ENCODE data around the gene MRPL57.
"Not testable (repeated sequence)": the region's sequence is repeated elsewhere in the genome, so short reads cannot be mapped to it uniquely, and the experiment has no call there.

Gene MRPL57

DNA sequence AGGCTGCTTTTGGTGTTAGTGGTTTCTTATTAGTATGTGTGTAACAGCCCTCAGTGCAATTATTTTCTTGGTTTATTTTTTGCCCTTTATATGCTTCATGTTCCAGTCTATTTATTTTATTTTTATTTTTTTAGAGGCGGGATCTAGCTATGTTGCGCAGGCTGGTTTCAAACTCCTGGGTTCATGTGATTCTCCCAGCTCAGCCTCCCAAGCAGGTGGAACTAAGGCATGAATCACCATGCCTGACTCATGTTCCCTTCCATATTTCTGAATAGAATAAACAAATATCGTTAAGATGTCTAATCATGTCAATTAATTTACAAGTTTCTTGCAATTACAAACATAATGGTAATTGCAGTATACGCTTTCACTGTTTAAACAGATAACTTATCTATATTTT lies 11.8 kb upstream of the MRPL57 start:
- Mint-ChIP-seq H3K9me3 (no peaks in the 10 kb centered on the region), H3K27me3 (ENCODE audit: low read depth) (no peaks in the 10 kb centered on the region), H3K27ac (no peak overlapping the region)

GRCh38 chr13:21165606-21166005 lies 10.9 kb upstream of the MRPL57 start:
- H3K27me3 Mint-ChIP-seq (ENCODE audit: low read depth); H3K4me3 Mint-ChIP-seq; H3K27ac Mint-ChIP-seq; H3K4me1 Mint-ChIP-seq (ENCODE audit: low read depth); H3K9me3 Mint-ChIP-seq; H3K36me3 Mint-ChIP-seq (ENCODE audit: low read depth): not testable (repeated sequence)

More for the DNA sequence above, 11.8 kb upstream of the MRPL57 start:
- no peak overlapping the region for H3K4me3 Mint-ChIP-seq
- H3K36me3 Mint-ChIP-seq (ENCODE audit: low read depth) = peaks cover 13% of the 10 kb centered on the region
- no peaks in the 10 kb centered on the region for H3K4me1 Mint-ChIP-seq (ENCODE audit: low read depth)

DNA sequence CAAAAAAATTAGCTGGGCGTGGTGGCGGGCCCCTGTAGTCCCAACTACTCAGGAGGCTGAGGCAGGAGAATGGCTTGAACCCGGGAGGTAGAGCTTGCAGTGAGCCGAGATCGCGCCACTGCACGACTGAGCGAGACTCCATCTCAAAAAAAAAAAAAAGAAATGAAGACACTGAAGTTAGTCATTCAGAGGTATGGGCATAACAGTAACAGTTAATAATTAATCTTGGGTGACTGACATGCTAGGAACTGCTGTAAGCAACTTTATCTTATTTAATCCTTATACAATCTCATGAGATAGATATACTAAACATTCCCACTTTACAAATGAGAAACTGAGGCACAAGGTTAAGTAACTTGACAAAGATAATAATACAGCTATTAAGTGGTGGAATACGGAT lies 5.0 kb upstream of the MRPL57 start:
- H3K36me3 Mint-ChIP-seq (ENCODE audit: low read depth) = peaks cover 12% of the 10 kb centered on the region
- peaks cover 12% of the 10 kb centered on the region for H3K4me1 Mint-ChIP-seq (ENCODE audit: low read depth)
- H3K27me3 Mint-ChIP-seq (ENCODE audit: low read depth) = no peaks in the 10 kb centered on the region
- H3K27ac Mint-ChIP-seq = no peak overlapping the region
- H3K4me3 Mint-ChIP-seq = no peak overlapping the region
- no peaks in the 10 kb centered on the region for H3K9me3 Mint-ChIP-seq

DNA sequence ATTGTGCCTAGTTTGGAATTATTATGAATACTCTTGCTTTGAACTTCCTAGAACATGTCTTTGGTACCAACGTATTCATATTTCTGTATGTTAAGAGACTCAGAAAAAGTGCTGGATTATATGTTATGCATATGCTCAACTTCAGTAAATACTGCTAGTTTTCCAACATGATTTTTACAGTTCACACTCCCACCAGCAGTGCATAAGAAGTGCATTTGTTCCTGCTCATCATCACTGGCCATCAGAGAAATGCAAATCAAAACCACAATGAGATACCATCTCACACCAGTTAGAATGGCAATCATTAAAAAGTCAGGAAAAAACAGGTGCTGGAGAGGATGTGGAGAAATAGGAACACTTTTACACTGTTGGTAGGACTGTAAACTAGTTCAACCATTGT lies 2.7 kb upstream of the MRPL57 start:
- H3K9me3 Mint-ChIP-seq; H3K4me3 Mint-ChIP-seq; H3K36me3 Mint-ChIP-seq (ENCODE audit: low read depth); H3K27ac Mint-ChIP-seq; H3K27me3 Mint-ChIP-seq (ENCODE audit: low read depth): not testable (repeated sequence)
- H3K4me1 Mint-ChIP-seq (ENCODE audit: low read depth) = peaks cover 19% of the 10 kb centered on the region

DNA sequence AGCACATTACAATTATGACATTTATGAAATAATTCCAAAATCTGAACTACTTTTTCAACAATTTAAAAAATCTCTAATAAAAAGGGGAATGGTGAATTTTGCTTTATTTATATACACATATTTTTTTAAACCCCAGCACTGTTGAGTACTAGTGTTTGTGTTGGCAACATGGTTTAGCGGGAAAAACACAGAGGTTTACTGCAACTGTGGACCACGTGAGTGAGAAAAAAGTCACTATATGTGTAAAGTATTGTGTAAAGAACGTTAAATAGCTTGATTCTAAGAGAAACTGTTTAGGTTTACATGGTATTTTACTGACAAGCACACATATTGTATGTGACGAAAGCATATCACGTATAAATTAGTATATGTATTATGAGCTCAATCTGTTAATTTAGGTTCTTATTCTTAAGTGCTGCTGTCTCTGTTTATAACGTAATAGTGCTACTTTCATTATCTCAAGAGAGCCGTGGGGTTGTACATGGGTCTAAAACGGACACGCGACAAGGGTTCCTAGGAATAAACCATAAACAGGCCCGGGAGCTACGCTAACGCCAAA lies 723 bp upstream of the MRPL57 start:
- no peaks in the 10 kb centered on the region for H3K9me3 Mint-ChIP-seq
- peaks cover 5% of the 10 kb centered on the region for H3K36me3 Mint-ChIP-seq (ENCODE audit: low read depth)
- peak overlapping the region; percentile 97 for H3K4me3 Mint-ChIP-seq
- H3K27ac Mint-ChIP-seq = peak overlapping the region; percentile 93
- H3K27me3 Mint-ChIP-seq (ENCODE audit: low read depth) = no peaks in the 10 kb centered on the region
- H3K4me1 Mint-ChIP-seq (ENCODE audit: low read depth) = peaks cover 19% of the 10 kb centered on the region

GRCh38 chr13:21176982-21177284 lies 475 bp downstream of the MRPL57 start:
- H3K36me3 Mint-ChIP-seq (ENCODE audit: low read depth) = peaks cover 5% of the 10 kb centered on the region
- H3K27ac Mint-ChIP-seq = peak overlapping the region; percentile 93
- no peaks in the 10 kb centered on the region for H3K9me3 Mint-ChIP-seq

DNA sequence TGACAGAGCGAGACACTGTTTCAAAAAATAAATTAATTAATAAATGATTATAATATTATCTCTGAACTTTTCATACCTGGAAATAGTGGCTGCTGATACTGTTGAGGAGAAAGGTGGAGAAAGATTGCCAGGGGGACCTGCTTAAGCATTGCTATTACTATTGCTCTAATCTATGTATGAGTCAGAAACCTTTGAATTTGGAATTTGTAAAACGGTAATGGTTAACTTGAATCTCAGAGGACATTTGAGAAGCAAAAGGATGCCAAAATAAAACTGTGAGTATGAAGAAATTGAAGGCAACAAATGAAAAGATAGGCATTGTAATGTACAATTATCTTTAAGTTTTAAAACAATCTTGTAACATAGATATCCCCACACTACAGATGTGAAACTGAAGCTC lies 5.2 kb downstream of the MRPL57 start:
- Mint-ChIP-seq H3K9me3 (no peaks in the 10 kb centered on the region), H3K4me3 (no peak overlapping the region), H3K27me3 (ENCODE audit: low read depth) (no peaks in the 10 kb centered on the region), H3K27ac (no peak overlapping the region), H3K4me1 (ENCODE audit: low read depth) (peaks cover 7% of the 10 kb centered on the region), H3K36me3 (ENCODE audit: low read depth) (peaks cover 2% of the 10 kb centered on the region)

More at GRCh38 chr13:21176982-21177284, 475 bp downstream of the MRPL57 start:
- Mint-ChIP-seq H3K4me1 (ENCODE audit: low read depth) (peaks cover 19% of the 10 kb centered on the region), H3K27me3 (ENCODE audit: low read depth) (no peaks in the 10 kb centered on the region), H3K4me3 (peak overlapping the region; percentile 97)

DNA sequence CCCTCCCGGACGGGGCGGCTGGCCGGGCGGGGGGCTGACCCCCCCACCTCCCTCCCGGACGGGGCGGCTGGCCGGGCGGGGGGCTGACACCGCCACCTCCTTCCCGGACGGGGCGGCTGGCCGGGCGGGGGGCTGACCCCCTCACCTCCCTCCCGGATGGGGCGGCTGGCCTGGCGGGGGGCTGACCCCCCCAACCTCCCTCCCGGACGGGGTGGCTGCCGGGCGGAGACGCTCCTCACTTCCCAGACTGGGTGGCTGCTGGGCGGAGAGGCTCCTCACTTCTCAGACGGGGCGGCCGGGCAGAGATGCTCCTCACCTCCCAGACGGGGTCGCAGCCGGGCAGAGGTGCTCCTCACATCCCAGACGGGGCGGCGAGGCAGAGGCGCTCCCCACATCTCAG lies 10.0 kb downstream of the MRPL57 start:
- H3K27me3 Mint-ChIP-seq (ENCODE audit: low read depth); H3K4me1 Mint-ChIP-seq (ENCODE audit: low read depth); H3K4me3 Mint-ChIP-seq; H3K36me3 Mint-ChIP-seq (ENCODE audit: low read depth); H3K27ac Mint-ChIP-seq; H3K9me3 Mint-ChIP-seq: not testable (repeated sequence)

GRCh38 chr13:21194756-21195155 lies 18.3 kb downstream of the MRPL57 start:
- peaks cover 17% of the 10 kb centered on the region for H3K27me3 Mint-ChIP-seq (ENCODE audit: low read depth)
- H3K4me1 Mint-ChIP-seq (ENCODE audit: low read depth); H3K4me3 Mint-ChIP-seq; H3K9me3 Mint-ChIP-seq; H3K36me3 Mint-ChIP-seq (ENCODE audit: low read depth); H3K27ac Mint-ChIP-seq: not testable (repeated sequence)

DNA sequence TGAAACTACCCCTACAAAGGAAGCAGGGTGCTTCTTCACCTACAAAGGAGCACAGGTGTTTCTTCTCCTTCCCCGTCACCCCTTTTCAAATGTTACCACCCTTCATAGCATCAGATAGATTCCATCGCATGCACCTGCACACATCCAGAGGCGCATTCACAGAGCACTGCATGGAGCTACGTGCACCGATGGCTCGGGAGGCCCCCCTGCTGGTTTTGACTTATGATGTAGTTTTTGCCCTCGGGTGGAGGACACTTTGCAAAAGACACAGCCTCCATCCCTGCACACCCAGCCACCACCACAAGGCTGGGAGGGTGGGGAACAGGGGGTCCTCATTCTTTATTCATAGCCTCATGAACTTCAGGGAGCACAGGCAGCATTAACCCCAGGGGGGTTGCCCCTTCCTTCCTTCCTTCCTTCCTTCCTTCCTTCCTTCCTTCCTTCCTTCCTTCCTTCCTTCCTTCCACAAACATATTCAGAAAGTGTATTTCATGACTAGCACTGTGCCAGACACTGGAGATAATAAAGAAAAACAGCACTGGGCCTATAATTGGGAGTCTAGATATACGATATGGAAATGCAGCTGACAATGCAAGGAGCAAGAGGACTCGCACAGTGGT lies 21.3 kb downstream of the MRPL57 start:
- H3K27ac Mint-ChIP-seq; H3K4me1 Mint-ChIP-seq (ENCODE audit: low read depth); H3K4me3 Mint-ChIP-seq; H3K36me3 Mint-ChIP-seq (ENCODE audit: low read depth): not testable (repeated sequence)
- Mint-ChIP-seq H3K27me3 (ENCODE audit: low read depth) (peaks cover 17% of the 10 kb centered on the region), H3K9me3 (peaks cover 11% of the 10 kb centered on the region)

GRCh38 chr13:21198391-21198790 lies 21.9 kb downstream of the MRPL57 start:
- not testable (repeated sequence) for H3K4me3 Mint-ChIP-seq; H3K27ac Mint-ChIP-seq; H3K36me3 Mint-ChIP-seq (ENCODE audit: low read depth); H3K4me1 Mint-ChIP-seq (ENCODE audit: low read depth)
- Mint-ChIP-seq H3K27me3 (ENCODE audit: low read depth) (peaks cover 17% of the 10 kb centered on the region), H3K9me3 (peaks cover 11% of the 10 kb centered on the region)

GRCh38 chr13:21201456-21202190 lies 25.2 kb downstream of the MRPL57 start:
- H3K27me3 Mint-ChIP-seq (ENCODE audit: low read depth); H3K36me3 Mint-ChIP-seq (ENCODE audit: low read depth); H3K27ac Mint-ChIP-seq; H3K4me3 Mint-ChIP-seq; H3K4me1 Mint-ChIP-seq (ENCODE audit: low read depth): not testable (repeated sequence)
- peaks cover 11% of the 10 kb centered on the region for H3K9me3 Mint-ChIP-seq

DNA sequence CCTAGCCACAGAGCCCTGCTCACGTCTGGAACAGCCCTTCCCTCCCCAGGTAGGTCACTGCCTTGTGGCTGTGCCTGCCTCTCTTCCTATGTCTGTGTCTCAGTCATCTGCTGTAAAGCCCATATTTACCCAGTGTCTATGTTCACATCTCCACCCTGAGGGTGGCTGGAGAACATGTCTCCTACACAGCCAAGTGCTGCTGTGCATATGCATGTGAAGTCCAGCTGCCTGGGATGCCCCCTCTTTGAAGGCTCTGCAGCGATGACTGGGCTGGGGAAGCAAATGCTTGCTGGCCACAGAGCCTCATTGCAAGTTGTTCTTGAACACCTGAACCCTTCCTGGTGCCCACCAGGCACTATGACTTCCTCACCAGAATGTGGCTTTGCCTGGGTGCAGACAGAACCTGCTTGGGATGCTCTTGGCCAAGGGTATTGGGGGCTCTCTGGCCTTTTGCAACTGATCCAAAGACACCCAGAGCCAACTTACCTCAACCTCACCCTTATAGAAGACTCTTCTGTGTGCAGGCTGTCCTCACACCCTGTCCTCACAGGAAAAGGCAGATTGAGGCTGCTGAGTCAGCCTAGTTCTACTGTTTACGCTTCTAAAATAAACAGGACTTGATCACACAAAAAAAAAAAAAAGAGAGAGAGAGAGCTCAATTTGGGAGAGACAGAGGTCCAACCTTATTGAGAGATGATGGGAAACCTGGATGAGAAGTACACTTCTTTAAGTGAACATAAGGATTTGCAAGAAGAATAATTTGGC lies 26.5 kb downstream of the MRPL57 start:
- Mint-ChIP-seq H3K9me3 (peaks cover 11% of the 10 kb centered on the region), H3K4me3 (no peak overlapping the region), H3K4me1 (ENCODE audit: low read depth) (no peaks in the 10 kb centered on the region), H3K36me3 (ENCODE audit: low read depth) (no peaks in the 10 kb centered on the region), H3K27ac (no peak overlapping the region), H3K27me3 (ENCODE audit: low read depth) (peaks cover 2% of the 10 kb centered on the region)

DNA sequence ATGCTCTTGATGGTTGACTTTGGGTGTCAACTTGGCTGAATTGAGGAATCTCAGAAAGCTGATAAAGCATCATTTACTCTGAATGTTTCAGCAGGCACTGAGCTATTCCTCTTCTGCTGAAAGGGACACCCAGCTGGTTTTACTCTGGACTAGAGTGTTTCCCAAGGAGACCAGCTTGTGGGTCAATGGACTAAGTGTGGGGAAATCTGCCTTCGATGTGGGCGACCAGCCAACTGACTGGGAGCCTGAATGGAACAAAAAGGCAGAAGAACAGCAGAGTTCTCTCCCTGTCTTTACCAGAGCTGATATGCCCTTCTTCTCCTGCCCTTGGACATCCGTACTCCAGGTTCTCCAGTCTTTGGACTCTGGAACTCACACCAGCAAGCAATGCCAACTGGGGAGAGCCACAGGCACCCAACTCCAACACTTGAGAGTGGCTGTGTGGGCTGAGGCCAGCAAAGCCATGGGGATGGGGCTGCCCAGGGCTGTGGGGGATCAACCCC lies 32.2 kb downstream of the MRPL57 start:
- Mint-ChIP-seq H3K27me3 (ENCODE audit: low read depth) (peaks cover 23% of the 10 kb centered on the region), H3K27ac (no peak overlapping the region), H3K36me3 (ENCODE audit: low read depth) (no peaks in the 10 kb centered on the region), H3K4me3 (no peak overlapping the region), H3K9me3 (peaks cover 16% of the 10 kb centered on the region), H3K4me1 (ENCODE audit: low read depth) (no peaks in the 10 kb centered on the region)

Data from T-helper 1 cell treated with Interleukin-12 subunit alpha and Interleukin-12 subunit beta and Interleukin-4 antibody, amounts not matched to agents 30 μg/mL and 1 μg/mL, for 36 hours (primary cell).